HCT116 (cell line): ENCODE results near the gene SPDYE4. TPM values are rescaled to one million over a fixed set of nuclear protein-coding genes. Genes with fewer than 3 reads are reported as not detected.

Experiments
- ATAC-seq: fragments of 200-7000 bp; cut with Tn5 transposase; 2 replicates; pipeline ENCODE4 v1.9.1; 2020; ENCODE audit warnings: mild to moderate bottlenecking, moderate library complexity
- BruUV-seq: library from RNA; stranded (reverse); fragments of 400-500 nt; replicated peaks from 2 replicates; lab custom pipeline; 2021; lab: Mats Ljungman, UMichigan
- CTCF ChIA-PET: fragments of 300-600 bp; sonication (Branson Sonifier 250); formaldehyde crosslinking; loops from one replicate; lab custom pipeline; 2021; ENCODE audit warnings: antibody characterized with exemption; lab: Charles Lee
- POLR2A ChIA-PET: fragments of 300-600, 350-600 bp; sonication (Branson Sonifier 250); formaldehyde crosslinking; loops from one replicate; lab custom pipeline; 2021; ENCODE audit warnings: antibody characterized with exemption; lab: Charles Lee
- RAD21 ChIA-PET, 2 experiments: fragments of 300-600 bp; sonication (Branson Sonifier 250); formaldehyde crosslinking; loops; one replicate each; lab custom pipeline; 2023; ENCODE audit warnings: low total read pairs in 2 of 2; ENCODE audit not compliant: uncharacterized antibody in 2 of 2, unreplicated experiment in 2 of 2, low non-redundant PET in 1 of 2; lab: Charles Lee
- DNase-seq: peaks from one replicate; pipeline ENCODE4 v3.0.0-alpha.2; 2010; ENCODE audit warnings: low read depth, low spot score
- H2AFZ ChIP-seq: fragments of 200-600 bp; shearing (Covaris generic), sonication (generic); 2 replicates; pipeline ENCODE4 v1.6.1; 2017; ENCODE audit warnings: low read depth, mixed run types, mixed read lengths, antibody characterized with exemption, low read length; ENCODE audit not compliant: poor library complexity, severe bottlenecking
- H3K27ac ChIP-seq: 2 replicates; pipeline ENCODE4 v1.5.1; 2012; ENCODE audit warnings: low read depth, low read length
- H3K27me3 ChIP-seq: fragments of 200-600 bp; sonication (generic); 2 replicates; pipeline ENCODE4 v1.6.1; 2016; ENCODE audit warnings: mixed run types, low read length, mixed read lengths; ENCODE audit not compliant: insufficient read depth
- H3K36me3 ChIP-seq, 2 experiments: fragments of 200-500 bp in 1 of 2; fragments of 200-600 bp in 1 of 2; sonication (Bioruptor generic) in 1 of 2; sonication (generic) in 1 of 2; 2 replicates each; pipeline versions ENCODE4 v1.5.1 to v1.6.1; 2014 to 2016; ENCODE audit warnings: low read length in 2 of 2, inconsistent platforms in 1 of 2, mixed read lengths in 1 of 2, mixed run types in 1 of 2; ENCODE audit not compliant: insufficient read depth in 2 of 2, control insufficient read depth in 1 of 2
- H3K4me1 ChIP-seq, 2 experiments: fragments of 200-600 bp in 1 of 2; sonication (generic) in 1 of 2; 2 replicates each; pipeline versions ENCODE4 v1.5.1 to v1.6.1; 2012 to 2017; ENCODE audit warnings: low read length in 2 of 2, inconsistent platforms in 1 of 2, mild to moderate bottlenecking in 1 of 2, mixed read lengths in 1 of 2, mixed run types in 1 of 2, moderate library complexity in 1 of 2; ENCODE audit not compliant: insufficient read depth in 2 of 2, control insufficient read depth in 1 of 2
- H3K4me2 ChIP-seq: fragments of 200-600 bp; sonication (generic); 2 replicates; pipeline ENCODE4 v1.6.1; 2017; ENCODE audit warnings: mixed run types, low read length, mixed read lengths
- H3K4me3 ChIP-seq, 2 experiments: fragments of 200-600 bp in 1 of 2; sonication (generic) in 1 of 2; replicated peaks in 1 of 2; 2 replicates each; pipeline ENCODE4 v1.5.1; 2011 to 2016; ENCODE audit warnings: low read length in 2 of 2, control low read depth in 1 of 2, low read depth in 1 of 2, mild to moderate bottlenecking in 1 of 2, mixed read lengths in 1 of 2, mixed run types in 1 of 2
- H3K79me2 ChIP-seq: fragments of 200-600 bp; sonication (generic); 2 replicates; pipeline ENCODE4 v1.6.1; 2017; ENCODE audit warnings: mild to moderate bottlenecking, mixed run types, low read length, moderate library complexity, mixed read lengths; ENCODE audit not compliant: insufficient read depth
- H3K9ac ChIP-seq: fragments of 200-600 bp; sonication (generic); 2 replicates; pipeline ENCODE4 v1.6.1; 2016; ENCODE audit warnings: low read length, mixed read lengths
- H3K9me2 ChIP-seq: fragments of 200-600 bp; sonication (generic), shearing (Covaris generic); 2 replicates; pipeline ENCODE4 v1.6.1; 2017; ENCODE audit warnings: mixed run types, mild to moderate bottlenecking, moderate library complexity; ENCODE audit not compliant: insufficient read depth
- H3K9me3 ChIP-seq, 2 experiments: fragments of 200-500 bp in 1 of 2; fragments of 200-600 bp in 1 of 2; sonication (Bioruptor generic) in 1 of 2; sonication (generic) in 1 of 2; 2 replicates each; pipeline ENCODE4 v1.6.1; 2014 to 2017; ENCODE audit warnings: low read length in 2 of 2, mixed read lengths in 2 of 2, inconsistent platforms in 1 of 2, low read depth in 1 of 2, mild to moderate bottlenecking in 1 of 2, mixed run types in 1 of 2, moderate library complexity in 1 of 2; ENCODE audit not compliant: control insufficient read depth in 1 of 2, insufficient read depth in 1 of 2
- H4K20me1 ChIP-seq: fragments of 200-600 bp; sonication (generic), shearing (Covaris generic); 2 replicates; pipeline ENCODE4 v1.6.1; 2017; ENCODE audit warnings: mixed run types, mild to moderate bottlenecking, moderate library complexity; ENCODE audit not compliant: insufficient read depth
- ATF3 ChIP-seq: IDR thresholded peaks from 2 replicates; pipeline ENCODE4 v1.6.1; 2012
- CTCF ChIP-seq, 3 experiments: fragments of 200-600 bp in 1 of 3; sonication (generic) in 1 of 3; IDR thresholded peaks in 2 of 3; conservative IDR thresholded peaks in 1 of 3; 2 replicates each; pipeline ENCODE4 v1.5.1; 2012 to 2017; ENCODE audit warnings: low read depth in 2 of 3, low read length in 2 of 3, antibody characterized with exemption in 1 of 3, borderline replicate concordance in 1 of 3, control low read depth in 1 of 3, mild to moderate bottlenecking in 1 of 3, mixed read lengths in 1 of 3, mixed run types in 1 of 3, moderate library complexity in 1 of 3; ENCODE audit not compliant: insufficient read depth in 1 of 3
- ELF1 ChIP-seq: IDR thresholded peaks from 2 replicates; pipeline ENCODE4 v1.6.1; 2012; ENCODE audit warnings: low read depth, borderline replicate concordance
- EZH2 ChIP-seq: fragments of 200-600 bp; sonication (generic); IDR thresholded peaks from 2 replicates; pipeline ENCODE4 v1.6.1; 2017; ENCODE audit warnings: antibody characterized with exemption, mixed run types
- EZH2phosphoT487 ChIP-seq: fragments of 200-600 bp; IDR thresholded peaks from 2 replicates; pipeline ENCODE4 v1.6.1; 2018; ENCODE audit warnings: antibody characterized with exemption, borderline replicate concordance
- FOSL1 ChIP-seq: IDR thresholded peaks from 2 replicates; pipeline ENCODE4 v1.6.1; 2012; ENCODE audit warnings: low read depth
- JUND ChIP-seq: IDR thresholded peaks from 2 replicates; pipeline ENCODE4 v1.6.1; 2012
- POLR2AphosphoS5 ChIP-seq: IDR thresholded peaks from 2 replicates; pipeline ENCODE4 v1.6.1; 2011; ENCODE audit warnings: mild to moderate bottlenecking, low read depth, low read length, moderate library complexity
- REST ChIP-seq: IDR thresholded peaks from 2 replicates; pipeline ENCODE4 v1.6.1; 2012; ENCODE audit warnings: low read depth
- SP1 ChIP-seq: IDR thresholded peaks from 2 replicates; pipeline ENCODE4 v1.6.1; 2012; ENCODE audit warnings: low read depth
- SRF ChIP-seq: IDR thresholded peaks from 2 replicates; pipeline ENCODE4 v1.6.1; 2012; ENCODE audit warnings: low read depth
- TCF7L2 ChIP-seq: IDR thresholded peaks from 2 replicates; pipeline ENCODE4 v1.7.0; 2011; ENCODE audit warnings: borderline replicate concordance, inconsistent platforms; ENCODE audit not compliant: insufficient read depth, insufficient read length; ENCODE audit errors: extremely low read depth
- ZNF274 ChIP-seq: fragments of 200-500 bp; sonication (Bioruptor generic); IDR thresholded peaks from 2 replicates; pipeline ENCODE4 v1.6.1; 2014; ENCODE audit warnings: mild to moderate bottlenecking, low read depth, low read length, inconsistent platforms
- intact Hi-C: fragments of 100-400 bp; cut with micrococcal nuclease; formaldehyde crosslinking; loops from 2 replicates; pipeline ENCODE4 v1.10.0; 2022
- total RNA-seq: library from RNA; stranded (reverse); gene quantifications from one replicate; pipeline ENCODE4 v1.2.1, GENCODE V29; 2021; ENCODE audit not compliant: unreplicated experiment

The SPDYE4 gene
- total RNA-seq, 1 experiment from 2014 or later, result not detected

DNA sequence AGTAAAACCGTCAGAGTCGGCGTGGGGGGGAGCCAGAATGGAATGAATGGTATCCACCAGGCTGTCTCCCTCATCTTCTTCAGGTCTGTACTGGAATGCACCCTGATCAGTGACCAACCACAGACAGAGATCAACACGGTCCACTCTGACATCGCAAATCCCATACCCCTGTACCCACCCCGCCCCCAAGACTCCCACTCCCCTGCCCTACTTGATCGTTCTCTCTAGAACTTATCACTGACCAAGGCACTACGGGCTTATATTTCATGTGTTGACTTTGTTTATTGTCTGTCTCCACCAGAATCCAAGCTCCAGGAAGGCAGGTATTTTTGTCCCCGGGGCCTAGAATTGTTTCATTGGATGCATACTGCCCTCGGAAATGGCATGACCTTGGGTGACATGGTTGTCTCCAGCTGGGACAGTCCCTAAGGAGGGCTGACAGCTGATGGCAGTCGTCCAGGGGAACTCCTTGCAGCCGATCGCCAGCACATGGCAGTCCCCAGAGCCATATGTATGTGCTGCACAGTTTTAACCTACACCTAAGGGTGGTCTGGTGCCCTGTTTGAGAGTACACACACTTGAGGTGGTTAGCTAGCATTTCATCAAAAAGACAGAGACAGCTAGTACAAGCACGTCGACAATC lies 41.3 kb upstream of the SPDYE4 start (continued):
- TF ChIP-seq SP1 (no peak), ATF3 (no peak)

DNA sequence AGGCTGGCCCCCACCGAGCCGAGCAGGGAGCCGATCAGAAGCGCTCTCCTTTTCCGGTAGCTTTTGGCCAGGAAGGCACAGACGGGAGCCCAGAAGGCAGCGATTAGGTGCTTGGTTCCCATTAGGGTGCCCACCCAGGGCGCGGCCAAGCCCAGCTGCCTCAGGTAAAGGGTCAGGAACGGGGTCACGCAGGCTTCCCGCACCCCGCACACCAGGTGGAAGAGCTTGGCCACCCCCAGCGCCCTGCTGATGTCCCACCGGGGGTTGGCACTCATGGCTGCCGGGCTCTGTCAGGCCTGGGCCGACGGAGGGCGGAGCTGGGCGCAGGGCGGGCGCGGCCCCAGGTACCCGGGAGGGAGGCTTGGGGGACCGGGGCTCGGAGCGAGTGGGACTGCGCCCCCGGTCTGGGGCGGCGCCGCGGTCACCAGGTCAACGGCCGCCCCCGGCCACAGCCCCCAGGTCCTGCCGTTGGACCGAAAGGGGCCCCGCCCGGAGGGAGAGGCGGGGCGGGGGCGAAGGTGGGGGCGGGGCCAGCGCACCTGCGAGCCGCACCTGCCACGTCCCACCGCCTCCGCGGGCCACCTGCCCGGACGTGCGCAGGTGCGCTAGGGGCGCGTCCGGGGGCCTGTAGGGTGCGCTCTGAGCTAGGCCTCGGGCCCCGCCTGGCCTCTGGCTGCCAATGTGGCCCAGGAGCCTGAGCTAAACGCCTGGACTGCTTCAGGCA lies 40.7 kb upstream of the SPDYE4 start, which contains the start of gene MFSD6L:
Gene MFSD6L (minus strand): TSS at position 520 of the 724 bp plus-strand sequence. CDS start 245 bp downstream, at position 275.
- H4K20me1 ChIP-seq, result no peaks in the 10 kb centered on the region
- H3K27me3 ChIP-seq, result no peaks in the 10 kb centered on the region
- H3K4me3 ChIP-seq, result no peak within 1 kb of the TSS
- TF ChIP-seq EZH2phosphoT487 (no peak), SP1 (no peak), ELF1 (no peak), TCF7L2 (no peak), SRF (no peak), POLR2AphosphoS5 (no peak), EZH2 (no peak), FOSL1 (no peak), ATF3 (no peak), CTCF (IDR thresholded peaks at IDR 0.05 in 2 of 3, conservative IDR thresholded peaks at IDR 0.05 in 1 of 3; ENCODE audit: borderline replicate concordance in 1 of 3, insufficient read depth in 1 of 3, low read depth in 2 of 3, low read length in 2 of 3) (no peak), ZNF274 (no peak), JUND (no peak), REST (no peak)
- TF ChIP-seq, all 23 proteins: peak for 0
- ATAC-seq (no peak), DNase-seq (no peak)
- Histone ChIP-seq H3K27ac (no peak within 1 kb of the TSS), H3K36me3 (no peaks in the 10 kb centered on the region), H3K9me2 (no peaks in the 10 kb centered on the region), H3K4me1 (no peaks in the 10 kb centered on the region), H3K4me2 (no peak within 1 kb of the TSS), H3K9ac (no peak within 1 kb of the TSS), H3K79me2 (no peaks in the 10 kb centered on the region), H2AFZ (no peak within 1 kb of the TSS), H3K9me3 (no peaks in the 10 kb centered on the region)
- ChIA-PET RAD21 (no interaction called here), CTCF (no interaction called here), POLR2A (no interaction called here)
- intact Hi-C loops, result no loop called here
- no TSS peak for BruUV-seq
